Measurements from ENCODE around the gene WDR53.

GRCh38 chr3:196563721-196564225 lies 4.6 kb downstream of the WDR53 start:
- TF ChIP-seq POLR2A (IDR thresholded peaks at IDR 0.05) (no peak), CTCF (IDR thresholded peaks at IDR 0.05) (no peak)
